ENCODE results near the gene GPR141. TPM values are rescaled to one million over a fixed set of nuclear protein-coding genes. Genes with fewer than 3 reads are reported as not detected.

GPR141 gene
- total RNA-seq, 1 experiment from 2014 or later = not detected

- TF ChIP-seq, protein P1, sequence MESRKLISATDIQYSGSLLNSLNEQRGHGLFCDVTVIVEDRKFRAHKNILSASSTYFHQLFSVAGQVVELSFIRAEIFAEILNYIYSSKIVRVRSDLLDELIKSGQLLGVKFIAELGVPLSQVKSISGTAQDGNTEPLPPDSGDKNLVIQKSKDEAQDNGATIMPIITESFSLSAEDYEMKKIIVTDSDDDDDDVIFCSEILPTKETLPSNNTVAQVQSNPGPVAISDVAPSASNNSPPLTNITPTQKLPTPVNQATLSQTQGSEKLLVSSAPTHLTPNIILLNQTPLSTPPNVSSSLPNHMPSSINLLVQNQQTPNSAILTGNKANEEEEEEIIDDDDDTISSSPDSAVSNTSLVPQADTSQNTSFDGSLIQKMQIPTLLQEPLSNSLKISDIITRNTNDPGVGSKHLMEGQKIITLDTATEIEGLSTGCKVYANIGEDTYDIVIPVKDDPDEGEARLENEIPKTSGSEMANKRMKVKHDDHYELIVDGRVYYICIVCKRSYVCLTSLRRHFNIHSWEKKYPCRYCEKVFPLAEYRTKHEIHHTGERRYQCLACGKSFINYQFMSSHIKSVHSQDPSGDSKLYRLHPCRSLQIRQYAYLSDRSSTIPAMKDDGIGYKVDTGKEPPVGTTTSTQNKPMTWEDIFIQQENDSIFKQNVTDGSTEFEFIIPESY (IDR thresholded peaks at IDR 0.05; ENCODE audit: extremely low read depth, insufficient replicate concordance, low read length) = no peak
- TF ChIP-seq FOSL1 (IDR thresholded peaks at IDR 0.05; ENCODE audit: low read depth) (no peak), POLR2AphosphoS5 (IDR thresholded peaks at IDR 0.05; ENCODE audit: low read depth, low read length) (no peak), YY1 (IDR thresholded peaks at IDR 0.05; ENCODE audit: extremely low read depth, insufficient replicate concordance, low read depth, low read length) (no peak), EZH2phosphoT487 (IDR thresholded peaks at IDR 0.05; ENCODE audit: borderline replicate concordance) (no peak), CTCF (IDR thresholded peaks at IDR 0.05 in 2 of 3, conservative IDR thresholded peaks at IDR 0.05 in 1 of 3; ENCODE audit: borderline replicate concordance in 1 of 3, insufficient read depth in 1 of 3, low read depth in 2 of 3, low read length in 2 of 3) (no peak), EZH2 (IDR thresholded peaks at IDR 0.05) (no peak), RAD21 (IDR thresholded peaks at IDR 0.05; ENCODE audit: low read depth) (no peak), ATF3 (IDR thresholded peaks at IDR 0.05) (no peak), SIN3A (IDR thresholded peaks at IDR 0.05; ENCODE audit: low read depth) (no peak), SP1 (IDR thresholded peaks at IDR 0.05; ENCODE audit: low read depth) (no peak), CEBPB (IDR thresholded peaks at IDR 0.05; ENCODE audit: low read depth) (no peak)
- TF ChIP-seq, protein P2, sequence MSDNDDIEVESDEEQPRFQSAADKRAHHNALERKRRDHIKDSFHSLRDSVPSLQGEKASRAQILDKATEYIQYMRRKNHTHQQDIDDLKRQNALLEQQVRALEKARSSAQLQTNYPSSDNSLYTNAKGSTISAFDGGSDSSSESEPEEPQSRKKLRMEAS (IDR thresholded peaks at IDR 0.05) = no peak
- ChIA-PET POLR2A (no interaction called here), CTCF (no interaction called here)
Measured at GRCh38 chr7:37671876-37672275, 11.7 kb upstream of the GPR141 start.

More at GRCh38 chr7:37671876-37672275, 11.7 kb upstream of the GPR141 start:
- no peak overlapping the region for H3K4me2 ChIP-seq (ENCODE audit: low read length)
- H3K79me2 ChIP-seq (ENCODE audit: insufficient read depth, low read length) = no peaks in the 10 kb centered on the region
- H4K20me1 ChIP-seq (ENCODE audit: insufficient read depth) = no peaks in the 10 kb centered on the region
- no peak overlapping the region for H3K4me3 ChIP-seq (replicated peaks in 1 of 2; ENCODE audit: low read depth in 1 of 2, low read length in 2 of 2)
- no peaks in the 10 kb centered on the region for H3K9me3 ChIP-seq (ENCODE audit: control insufficient read depth in 1 of 2, insufficient read depth in 1 of 2, low read depth in 1 of 2, low read length in 2 of 2)
- RAD21 ChIA-PET (ENCODE audit: low non-redundant PET in 1 of 2, low total read pairs in 2 of 2, uncharacterized antibody in 2 of 2, unreplicated experiment in 2 of 2) = no interaction called here
- no peak for DNase-seq (ENCODE audit: low read depth, low spot score)
- no peak overlapping the region for H2AFZ ChIP-seq (ENCODE audit: low read depth, low read length, poor library complexity, severe bottlenecking)
- no peaks in the 10 kb centered on the region for H3K9me2 ChIP-seq (ENCODE audit: insufficient read depth)
- no peak for ATAC-seq
- BruUV-seq (replicated peaks) = no TSS peak
- no peaks in the 10 kb centered on the region for H3K4me1 ChIP-seq (ENCODE audit: control insufficient read depth in 1 of 2, insufficient read depth in 2 of 2, low read length in 2 of 2)
- H3K9ac ChIP-seq (ENCODE audit: low read length) = no peak overlapping the region
- no peak overlapping the region for H3K27ac ChIP-seq (ENCODE audit: low read depth, low read length)
- intact Hi-C loops (cut with micrococcal nuclease) = no loop called here
- H3K27me3 ChIP-seq (ENCODE audit: insufficient read depth, low read length) = no peaks in the 10 kb centered on the region; the same call in 1 of the 2 replicates
- H3K36me3 ChIP-seq (ENCODE audit: control insufficient read depth in 1 of 2, insufficient read depth in 2 of 2, low read length in 2 of 2) = no peaks in the 10 kb centered on the region
